ENCODE measurements around the gene ANGPTL2.

DNA sequence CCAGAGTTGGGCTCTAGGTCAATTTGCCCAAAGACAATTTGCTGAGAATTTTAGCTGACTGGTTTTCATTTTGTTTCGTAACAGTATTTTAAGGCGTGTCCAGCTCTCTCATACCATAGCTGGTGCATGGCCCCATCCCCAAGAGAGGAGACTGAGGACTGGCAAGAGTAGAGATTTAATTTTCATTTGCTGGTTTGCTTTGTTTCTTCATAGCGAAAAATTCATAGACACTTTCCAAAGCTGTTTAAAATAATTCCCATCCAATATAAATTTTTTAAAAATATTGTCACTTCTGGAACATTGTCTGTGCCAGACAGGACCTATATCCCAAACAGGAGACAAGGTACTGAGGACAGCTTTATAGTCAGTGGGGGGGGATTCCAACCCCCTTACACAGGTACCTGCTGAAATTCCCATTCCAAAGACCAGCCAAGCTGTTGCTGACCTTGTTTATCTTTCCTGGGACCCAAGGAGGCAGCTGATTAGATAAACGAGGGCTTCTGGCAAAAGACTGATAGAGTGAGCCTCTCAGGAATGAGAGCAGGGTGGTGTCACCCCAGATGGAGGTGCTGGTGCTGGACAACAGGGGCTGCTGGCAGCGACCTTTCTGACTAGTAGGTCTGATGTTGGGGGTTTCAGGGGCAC lies 6.8 kb upstream of the ANGPTL2 start:
- TF ChIP-seq, protein P1, sequence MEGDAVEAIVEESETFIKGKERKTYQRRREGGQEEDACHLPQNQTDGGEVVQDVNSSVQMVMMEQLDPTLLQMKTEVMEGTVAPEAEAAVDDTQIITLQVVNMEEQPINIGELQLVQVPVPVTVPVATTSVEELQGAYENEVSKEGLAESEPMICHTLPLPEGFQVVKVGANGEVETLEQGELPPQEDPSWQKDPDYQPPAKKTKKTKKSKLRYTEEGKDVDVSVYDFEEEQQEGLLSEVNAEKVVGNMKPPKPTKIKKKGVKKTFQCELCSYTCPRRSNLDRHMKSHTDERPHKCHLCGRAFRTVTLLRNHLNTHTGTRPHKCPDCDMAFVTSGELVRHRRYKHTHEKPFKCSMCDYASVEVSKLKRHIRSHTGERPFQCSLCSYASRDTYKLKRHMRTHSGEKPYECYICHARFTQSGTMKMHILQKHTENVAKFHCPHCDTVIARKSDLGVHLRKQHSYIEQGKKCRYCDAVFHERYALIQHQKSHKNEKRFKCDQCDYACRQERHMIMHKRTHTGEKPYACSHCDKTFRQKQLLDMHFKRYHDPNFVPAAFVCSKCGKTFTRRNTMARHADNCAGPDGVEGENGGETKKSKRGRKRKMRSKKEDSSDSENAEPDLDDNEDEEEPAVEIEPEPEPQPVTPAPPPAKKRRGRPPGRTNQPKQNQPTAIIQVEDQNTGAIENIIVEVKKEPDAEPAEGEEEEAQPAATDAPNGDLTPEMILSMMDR (IDR thresholded peaks at IDR 0.05; ENCODE audit: borderline replicate concordance, extremely low read depth, low read length, poor library complexity, severe bottlenecking): no peak
- no peak for TF ChIP-seq EZH2 (IDR thresholded peaks at IDR 0.05; ENCODE audit: borderline replicate concordance, low read depth, low read length, severe bottlenecking)

All from DND-41 (cell line).